DND-41 (cell line): ENCODE measurements around the gene CLEC10A.

Source experiments
- ATAC-seq: fragments of 200-7000 bp; cut with Tn5 transposase; 3 replicates; pipeline ENCODE4 v1.9.1; 2021; ENCODE audit warnings: low read depth; ENCODE audit not compliant: insufficient read depth
- DNase-seq: peaks from one replicate; pipeline ENCODE4 v3.0.0-alpha.2; 2020
- H2AFZ ChIP-seq: 2 replicates; pipeline ENCODE4 v1.6.0; 2012; ENCODE audit warnings: low read depth, low read length
- H3K27ac ChIP-seq: 2 replicates; pipeline ENCODE4 v1.5.1; 2012; ENCODE audit warnings: low read length, inconsistent platforms
- H3K27me3 ChIP-seq: fragments of 200-600 bp; sonication (generic); 2 replicates; pipeline ENCODE4 v1.6.0; 2012; ENCODE audit warnings: low read length, mild to moderate bottlenecking, inconsistent platforms; ENCODE audit not compliant: insufficient read depth, poor library complexity
- H3K36me3 ChIP-seq: 2 replicates; pipeline ENCODE4 v1.5.1; 2012; ENCODE audit warnings: low read length, inconsistent platforms; ENCODE audit not compliant: insufficient read depth
- H3K4me1 ChIP-seq: 2 replicates; pipeline ENCODE4 v1.5.1; 2012; ENCODE audit warnings: mild to moderate bottlenecking, low read length; ENCODE audit not compliant: insufficient read depth
- H3K4me2 ChIP-seq: 2 replicates; pipeline ENCODE4 v1.6.0; 2012; ENCODE audit warnings: mild to moderate bottlenecking, moderate library complexity, low read length, inconsistent platforms; ENCODE audit not compliant: insufficient read depth
- H3K4me3 ChIP-seq, 2 experiments: fragments of 200-600 bp in 1 of 2; shearing (Covaris generic) in 1 of 2; 2 replicates each; pipeline ENCODE4 v1.5.1; 2012 to 2016; ENCODE audit warnings: inconsistent platforms in 2 of 2, low read length in 2 of 2, mild to moderate bottlenecking in 2 of 2, low read depth in 1 of 2, moderate library complexity in 1 of 2
- H3K79me2 ChIP-seq: 2 replicates; pipeline ENCODE4 v1.6.0; 2012; ENCODE audit warnings: low read length, inconsistent platforms; ENCODE audit not compliant: insufficient read depth
- H3K9ac ChIP-seq: 2 replicates; pipeline ENCODE4 v1.6.0; 2012; ENCODE audit warnings: low read depth, mild to moderate bottlenecking, inconsistent platforms, low read length, moderate library complexity
- H3K9me3 ChIP-seq: 2 replicates; pipeline ENCODE4 v1.5.1; 2012; ENCODE audit warnings: low read length, moderate library complexity, mild to moderate bottlenecking, inconsistent platforms; ENCODE audit not compliant: insufficient read depth, severe bottlenecking
- H4K20me1 ChIP-seq: 2 replicates; pipeline ENCODE4 v1.6.0; 2012; ENCODE audit warnings: low read length; ENCODE audit not compliant: insufficient read depth
- EZH2 ChIP-seq: IDR thresholded peaks from 3 replicates; pipeline ENCODE4 v1.6.1; 2012; ENCODE audit warnings: borderline replicate concordance, low read depth, mild to moderate bottlenecking, moderate library complexity, low read length, inconsistent platforms; ENCODE audit not compliant: severe bottlenecking
- TF ChIP-seq, protein P1 (sequence below): IDR thresholded peaks from 2 replicates; pipeline ENCODE4 v1.5.1; 2012; ENCODE audit warnings: borderline replicate concordance, low read length, moderate library complexity, mild to moderate bottlenecking; ENCODE audit not compliant: poor library complexity, severe bottlenecking; ENCODE audit errors: extremely low read depth

Gene CLEC10A

DNA sequence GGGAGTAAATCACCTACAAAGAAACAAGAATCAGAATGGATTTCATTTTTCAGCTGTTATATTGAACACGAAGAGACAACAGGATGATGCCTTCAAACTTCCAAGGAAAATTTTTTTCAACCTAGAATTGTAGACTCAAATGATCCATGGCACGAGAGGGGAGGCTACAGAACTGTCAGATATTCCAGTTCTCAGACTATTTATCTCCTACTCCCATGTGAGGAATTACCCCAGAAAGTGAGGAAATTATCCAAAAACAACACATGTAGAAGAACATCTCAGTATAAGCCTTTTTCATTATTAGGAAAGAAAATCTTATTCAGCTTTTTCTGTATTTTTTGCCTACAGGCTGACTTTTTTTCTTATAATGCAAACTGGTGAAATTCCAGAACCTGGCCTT lies 40.1 kb upstream of the CLEC10A start:
- no peaks in the 10 kb centered on the region for H3K4me1 ChIP-seq
- H4K20me1 ChIP-seq = no peaks in the 10 kb centered on the region
- H3K4me2 ChIP-seq = no peak overlapping the region
- H3K4me3 ChIP-seq = no peak overlapping the region
- no peak for DNase-seq
- no peak overlapping the region for H2AFZ ChIP-seq
- H3K9me3 ChIP-seq = no peaks in the 10 kb centered on the region
- H3K27me3 ChIP-seq = peaks cover 3% of the 10 kb centered on the region
- no peaks in the 10 kb centered on the region for H3K79me2 ChIP-seq
- H3K36me3 ChIP-seq = no peaks in the 10 kb centered on the region
- H3K9ac ChIP-seq = no peak overlapping the region
- no peak overlapping the region for H3K27ac ChIP-seq
- no peak for TF ChIP-seq EZH2
- TF ChIP-seq, protein P1, sequence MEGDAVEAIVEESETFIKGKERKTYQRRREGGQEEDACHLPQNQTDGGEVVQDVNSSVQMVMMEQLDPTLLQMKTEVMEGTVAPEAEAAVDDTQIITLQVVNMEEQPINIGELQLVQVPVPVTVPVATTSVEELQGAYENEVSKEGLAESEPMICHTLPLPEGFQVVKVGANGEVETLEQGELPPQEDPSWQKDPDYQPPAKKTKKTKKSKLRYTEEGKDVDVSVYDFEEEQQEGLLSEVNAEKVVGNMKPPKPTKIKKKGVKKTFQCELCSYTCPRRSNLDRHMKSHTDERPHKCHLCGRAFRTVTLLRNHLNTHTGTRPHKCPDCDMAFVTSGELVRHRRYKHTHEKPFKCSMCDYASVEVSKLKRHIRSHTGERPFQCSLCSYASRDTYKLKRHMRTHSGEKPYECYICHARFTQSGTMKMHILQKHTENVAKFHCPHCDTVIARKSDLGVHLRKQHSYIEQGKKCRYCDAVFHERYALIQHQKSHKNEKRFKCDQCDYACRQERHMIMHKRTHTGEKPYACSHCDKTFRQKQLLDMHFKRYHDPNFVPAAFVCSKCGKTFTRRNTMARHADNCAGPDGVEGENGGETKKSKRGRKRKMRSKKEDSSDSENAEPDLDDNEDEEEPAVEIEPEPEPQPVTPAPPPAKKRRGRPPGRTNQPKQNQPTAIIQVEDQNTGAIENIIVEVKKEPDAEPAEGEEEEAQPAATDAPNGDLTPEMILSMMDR = no peak
- no peak for ATAC-seq

- no peaks in the 10 kb centered on the region for H3K79me2 ChIP-seq
- TF ChIP-seq, protein P1 = no peak
- TF ChIP-seq EZH2 = no peak
- no peak overlapping the region for H3K4me3 ChIP-seq
- H3K36me3 ChIP-seq = no peaks in the 10 kb centered on the region
- H3K4me2 ChIP-seq = no peak overlapping the region
- H4K20me1 ChIP-seq = no peaks in the 10 kb centered on the region
- no peak overlapping the region for H3K27ac ChIP-seq
- no peak for DNase-seq
- no peak overlapping the region for H2AFZ ChIP-seq
- H3K27me3 ChIP-seq = peaks cover 3% of the 10 kb centered on the region
- no peak for ATAC-seq
- no peaks in the 10 kb centered on the region for H3K9me3 ChIP-seq
- no peaks in the 10 kb centered on the region for H3K4me1 ChIP-seq
- H3K9ac ChIP-seq = no peak overlapping the region
Measured at GRCh38 chr17:7119314-7119713, 39.3 kb upstream of the CLEC10A start.

DNA sequence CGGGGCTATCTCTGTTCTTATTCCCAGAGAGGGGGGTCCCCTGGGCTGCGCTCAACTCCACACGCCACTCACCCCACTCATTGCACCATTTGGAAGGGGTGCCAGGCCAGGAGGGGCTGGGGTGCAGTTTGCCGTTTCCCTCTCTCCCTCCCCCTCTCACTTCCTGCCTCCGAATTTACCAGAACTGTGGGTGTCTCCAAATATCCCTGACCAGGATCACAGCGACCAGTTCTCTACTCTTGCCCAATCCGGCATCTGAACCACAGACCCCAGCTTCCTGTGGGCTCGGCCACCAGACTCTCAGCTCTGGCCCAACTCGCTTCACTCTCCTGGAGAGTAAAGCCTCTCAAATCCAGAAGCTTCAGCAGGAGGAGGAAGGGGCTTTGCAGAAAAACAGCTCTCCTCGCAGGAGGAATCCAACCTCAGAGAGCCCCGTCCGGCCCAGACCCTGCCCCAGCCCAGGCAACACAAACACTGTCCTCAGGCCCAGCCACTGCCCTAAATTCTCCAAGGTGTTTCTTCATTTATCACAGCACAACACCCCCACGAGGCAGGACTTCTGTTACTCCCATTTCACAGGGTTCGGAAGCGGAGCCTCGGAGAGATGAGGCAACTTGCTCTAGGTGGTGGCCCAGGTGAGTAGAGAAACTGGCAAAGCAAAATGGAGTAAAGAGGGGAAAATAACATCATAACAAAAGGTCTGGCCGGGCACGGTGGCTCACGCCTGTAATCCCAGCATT lies 35.0 kb upstream of the CLEC10A start:
- Histone ChIP-seq H3K4me3 (no peak overlapping the region), H3K79me2 (no peaks in the 10 kb centered on the region), H3K4me1 (no peaks in the 10 kb centered on the region), H3K27ac (no peak overlapping the region), H3K4me2 (no peak overlapping the region), H3K9ac (no peak overlapping the region), H2AFZ (no peak overlapping the region), H3K27me3 (no peaks in the 10 kb centered on the region), H3K36me3 (no peaks in the 10 kb centered on the region), H4K20me1 (no peaks in the 10 kb centered on the region), H3K9me3 (no peaks in the 10 kb centered on the region)
- TF ChIP-seq, protein P1 = no peak
- no peak for TF ChIP-seq EZH2
- ATAC-seq = no peak
- DNase-seq = no peak
